Suprapubic skin (tissue), 4 donors: ENCODE results near the gene PPAT. TPM values are rescaled to one million over a fixed set of nuclear protein-coding genes. Genes with fewer than 3 reads are reported as not detected.

Experiments
- DNase-seq, 2 donors: peaks; one replicate each; pipeline ENCODE4 v3.0.0-alpha.2; 2019; ENCODE audit warnings: low spot score in 2 of 2
- H3K27ac ChIP-seq: fragments of 200-600 bp; sonication (generic); one replicate; pipeline ENCODE4 v1.5.1; 2019
- H3K27me3 ChIP-seq: fragments of 200-600 bp; sonication (generic); one replicate; pipeline ENCODE4 v1.5.1; 2019
- H3K36me3 ChIP-seq: fragments of 200-600 bp; sonication (generic); one replicate; pipeline ENCODE4 v1.5.1; 2019
- H3K4me1 ChIP-seq: fragments of 200-600 bp; sonication (generic); one replicate; pipeline ENCODE4 v1.5.1; 2019
- H3K4me3 ChIP-seq: fragments of 200-600 bp; sonication (generic); one replicate; pipeline ENCODE4 v1.5.1; 2019; ENCODE audit warnings: mild to moderate bottlenecking
- H3K9me3 ChIP-seq: fragments of 200-600 bp; sonication (generic); one replicate; pipeline ENCODE4 v1.5.1; 2019
- CTCF ChIP-seq, 2 donors: fragments of 200-600 bp in 1 of 2; fragments of 450-650 bp in 1 of 2; sonication (generic) in 1 of 2; IDR thresholded peaks; one replicate each; pipeline ENCODE4 v1.5.1; 2016 to 2019; ENCODE audit warnings: antibody characterized with exemption in 2 of 2, mild to moderate bottlenecking in 1 of 2, moderate library complexity in 1 of 2
- EP300 ChIP-seq: sonication (generic); formaldehyde crosslinking; IDR thresholded peaks from one replicate; pipeline ENCODE4 v1.6.1; 2017; ENCODE audit warnings: antibody characterized with exemption
- POLR2A ChIP-seq, 2 donors: fragments of 450-650 bp; IDR thresholded peaks; one replicate each; pipeline ENCODE4 v1.6.1; 2017; ENCODE audit warnings: antibody characterized with exemption in 2 of 2, mild to moderate bottlenecking in 2 of 2, moderate library complexity in 2 of 2
- POLR2AphosphoS5 ChIP-seq, 3 donors: sonication (generic); formaldehyde crosslinking; IDR thresholded peaks; one replicate each; pipeline ENCODE4 v1.6.1; 2017; ENCODE audit warnings: antibody characterized with exemption in 3 of 3
- WGBS: methylation state at CpG from one replicate; pipeline ENCODE4 v1.1.5; 2018; 5-methylcytosine and 5-hydroxymethylcytosine counted together
- total RNA-seq, 4 donors: library from RNA; depleted of rRNA; stranded (reverse); fragments of >200 nt; gene quantifications; one replicate each; pipeline ENCODE4 v1.1.0, GENCODE V29; 2016

Gene PPAT
- total RNA-seq, 4 donors from 2014 or later: 7.1 to 10.0 (median 7.7) TPM

DNA sequence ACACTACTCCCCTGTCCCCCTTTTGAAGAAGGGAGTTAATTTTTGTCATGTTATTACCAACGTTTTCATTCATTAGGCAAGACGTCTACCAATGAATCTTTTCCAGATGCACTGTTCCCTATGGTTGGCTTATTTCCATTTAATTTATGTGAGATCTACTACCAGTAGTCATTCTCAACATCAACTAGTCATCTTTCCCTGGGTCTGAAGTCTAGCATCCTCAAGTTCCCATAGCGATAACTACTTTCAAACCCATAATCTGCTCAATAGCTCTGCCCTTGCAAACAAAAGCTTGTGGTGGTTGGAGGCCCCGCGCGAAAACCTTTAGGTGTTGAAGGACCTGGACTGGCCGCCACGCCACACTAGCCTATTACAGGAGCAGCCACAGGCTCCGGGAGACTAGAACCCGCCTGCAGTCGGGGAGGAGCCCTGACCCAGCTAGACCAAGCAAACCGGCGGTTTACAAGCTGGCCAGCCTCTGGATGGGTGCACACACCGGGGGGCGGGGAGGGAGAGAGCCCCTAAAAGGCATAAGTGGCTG is 746 bp downstream of the PPAT start:
- H3K27me3 ChIP-seq: no peaks in the 10 kb centered on the region
- H3K4me3 ChIP-seq: peak overlapping the region; percentile 57
- 1% methylated on average over 6 of the region's 15 CpGs for WGBS
- H3K9me3 ChIP-seq: no peaks in the 10 kb centered on the region
- TF ChIP-seq EP300: no peak
- no peak for TF ChIP-seq POLR2AphosphoS5 (IDR thresholded peaks at IDR 0.05)
- no peak for TF ChIP-seq POLR2A (IDR thresholded peaks at IDR 0.05)
- no peak for TF ChIP-seq CTCF (IDR thresholded peaks at IDR 0.05)
- peaks cover 28% of the 10 kb centered on the region for H3K4me1 ChIP-seq
- DNase-seq: no peak
- H3K36me3 ChIP-seq: no peaks in the 10 kb centered on the region
- H3K27ac ChIP-seq: no peak overlapping the region

DNA sequence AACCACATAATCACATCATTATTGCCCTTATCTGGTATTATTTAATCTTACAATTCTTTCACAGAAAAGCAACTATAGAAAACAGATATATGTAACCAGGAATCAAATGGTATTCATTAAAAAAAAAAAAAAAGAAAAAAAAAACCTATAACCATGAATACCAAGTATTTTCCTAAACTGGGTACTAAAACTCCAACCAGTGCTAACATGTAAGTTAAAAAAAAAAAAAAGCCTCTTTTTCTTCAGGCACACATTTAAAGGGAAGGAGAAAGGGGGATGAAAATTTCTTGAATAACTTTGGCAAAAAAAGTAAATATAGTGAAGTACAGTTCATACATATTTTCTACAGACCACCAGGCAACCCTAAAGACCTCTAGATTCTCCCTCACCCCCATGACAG is 2.1 kb downstream of the PPAT start:
- no peak overlapping the region for H3K4me3 ChIP-seq
- no peaks in the 10 kb centered on the region for H3K27me3 ChIP-seq
- peaks cover 27% of the 10 kb centered on the region for H3K4me1 ChIP-seq
- H3K27ac ChIP-seq: no peak overlapping the region
- TF ChIP-seq POLR2AphosphoS5 (IDR thresholded peaks at IDR 0.05) (no peak), EP300 (no peak), POLR2A (IDR thresholded peaks at IDR 0.05) (no peak), CTCF (IDR thresholded peaks at IDR 0.05) (no peak)
- no peaks in the 10 kb centered on the region for H3K9me3 ChIP-seq
- H3K36me3 ChIP-seq: no peaks in the 10 kb centered on the region
- no peak for DNase-seq

DNA sequence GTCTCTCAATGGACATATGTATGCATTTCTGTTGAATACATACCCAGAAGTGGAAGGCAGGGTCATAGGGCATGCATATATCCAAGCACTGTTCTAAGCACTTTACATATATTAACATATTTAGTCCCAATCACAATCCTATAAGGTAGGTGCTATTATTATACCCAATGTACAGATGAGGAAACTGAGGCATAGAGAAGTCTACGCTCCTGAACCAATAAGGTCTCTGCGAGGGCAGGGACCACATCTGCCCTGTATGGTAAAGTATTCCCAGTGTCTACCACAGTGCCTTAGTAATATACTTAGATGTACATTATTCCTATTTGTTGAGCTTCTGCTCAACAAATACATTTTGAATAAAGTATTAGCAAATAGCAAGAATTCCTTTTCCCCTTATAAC is 5.2 kb downstream of the PPAT start:
- 100% methylated on average over 2 of the region's 2 CpGs for WGBS
- no peak overlapping the region for H3K4me3 ChIP-seq
- H3K9me3 ChIP-seq: no peaks in the 10 kb centered on the region
- no peak overlapping the region for H3K27ac ChIP-seq
- TF ChIP-seq POLR2AphosphoS5 (IDR thresholded peaks at IDR 0.05): no peak
- H3K36me3 ChIP-seq: no peaks in the 10 kb centered on the region
- DNase-seq: no peak
- H3K4me1 ChIP-seq: peaks cover 13% of the 10 kb centered on the region
- no peaks in the 10 kb centered on the region for H3K27me3 ChIP-seq

GRCh38 chr4:56427179-56427578 is 8.2 kb downstream of the PPAT start:
- peaks cover 5% of the 10 kb centered on the region for H3K4me1 ChIP-seq
- no peaks in the 10 kb centered on the region for H3K27me3 ChIP-seq
- no peaks in the 10 kb centered on the region for H3K36me3 ChIP-seq
- no peaks in the 10 kb centered on the region for H3K9me3 ChIP-seq
- 100% methylated on average over 1 of the region's 1 CpG for WGBS
- no peak overlapping the region for H3K27ac ChIP-seq
- no peak for TF ChIP-seq POLR2AphosphoS5 (IDR thresholded peaks at IDR 0.05)
- TF ChIP-seq CTCF (IDR thresholded peaks at IDR 0.05): no peak
- no peak for TF ChIP-seq POLR2A (IDR thresholded peaks at IDR 0.05)
- TF ChIP-seq EP300: no peak
- H3K4me3 ChIP-seq: no peak overlapping the region
- no peak for DNase-seq

DNA sequence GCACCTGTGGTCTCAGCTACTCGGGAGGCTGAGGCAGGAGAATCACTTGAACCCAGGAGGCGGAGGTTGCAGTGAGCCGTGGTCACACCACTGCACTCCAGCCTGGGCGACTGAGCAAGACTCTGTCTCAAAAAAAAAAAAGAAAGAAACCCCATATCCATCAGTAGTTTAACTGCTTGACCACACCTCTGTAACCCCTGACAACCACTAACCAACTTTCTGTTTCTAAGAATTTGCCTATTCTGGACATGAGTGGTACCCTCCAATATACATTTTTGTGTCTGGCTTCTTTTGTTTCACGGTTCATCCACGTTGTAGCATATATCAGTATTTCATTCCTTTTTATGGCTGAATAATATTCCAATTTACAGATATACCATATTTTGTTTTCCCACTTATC is 9.1 kb downstream of the PPAT start:
- WGBS: 100% methylated on average over 6 of the region's 6 CpGs
- Histone ChIP-seq H3K27me3 (no peaks in the 10 kb centered on the region), H3K27ac (no peak overlapping the region), H3K4me3 (no peak overlapping the region), H3K4me1 (peaks cover 5% of the 10 kb centered on the region), H3K36me3 (no peaks in the 10 kb centered on the region), H3K9me3 (no peaks in the 10 kb centered on the region)
- no peak for DNase-seq
- TF ChIP-seq EP300 (no peak), POLR2AphosphoS5 (IDR thresholded peaks at IDR 0.05) (no peak), CTCF (IDR thresholded peaks at IDR 0.05) (no peak), POLR2A (IDR thresholded peaks at IDR 0.05) (no peak)

- Histone ChIP-seq H3K36me3 (no peaks in the 10 kb centered on the region), H3K27ac (no peak overlapping the region), H3K9me3 (no peaks in the 10 kb centered on the region), H3K4me1 (peaks cover 5% of the 10 kb centered on the region), H3K27me3 (no peaks in the 10 kb centered on the region), H3K4me3 (no peak overlapping the region)
- TF ChIP-seq EP300 (no peak), CTCF (IDR thresholded peaks at IDR 0.05) (no peak), POLR2A (IDR thresholded peaks at IDR 0.05) (no peak)
- 91% methylated on average over 3 of the region's 3 CpGs for WGBS
- no peak for DNase-seq
These were observed 9.9 kb downstream of the PPAT start for GRCh38 chr4:56425518-56425917.
